GM19023 (cell line): ENCODE results near the gene DPP6.

Experiments used
- ATAC-seq: cut with Tn5 transposase; IDR thresholded peaks from one replicate; pipeline ENCODE4 v1.9.1; 2021; ENCODE audit warnings: mild to moderate bottlenecking, moderate library complexity; ENCODE audit not compliant: unreplicated experiment

DPP6 gene

DNA sequence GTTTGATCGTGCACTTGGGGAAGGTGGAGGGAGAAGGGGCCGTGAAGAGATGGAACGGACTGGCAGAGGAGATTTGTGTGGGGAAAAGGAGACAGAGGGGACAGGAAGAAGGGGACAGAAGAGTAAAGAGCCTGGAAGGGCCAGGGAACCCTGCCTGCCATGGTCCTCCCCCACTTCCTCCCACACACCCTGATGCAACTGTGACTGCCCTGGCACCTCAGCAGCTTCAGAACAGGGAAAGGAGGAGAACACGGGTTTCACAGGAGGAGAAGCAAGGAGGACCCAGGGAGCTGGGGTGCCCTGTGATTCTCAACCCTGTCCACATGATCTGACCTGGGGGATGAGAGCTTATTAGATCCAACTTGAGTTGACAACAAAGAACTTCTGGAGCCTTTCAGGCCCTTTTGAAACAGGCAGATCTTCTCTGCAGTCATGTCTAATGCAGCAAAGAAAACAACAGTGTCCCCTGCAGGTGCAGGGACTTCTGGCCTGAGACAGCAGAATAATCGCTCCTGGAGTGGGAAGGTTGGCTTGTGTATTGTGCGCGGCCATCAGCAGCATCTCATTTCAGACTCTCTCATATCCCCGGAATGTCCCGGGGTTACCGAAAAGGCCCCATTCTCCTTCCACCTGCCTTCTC, 529.2 kb downstream of the DPP6 start:
- ATAC-seq: no peak

DNA sequence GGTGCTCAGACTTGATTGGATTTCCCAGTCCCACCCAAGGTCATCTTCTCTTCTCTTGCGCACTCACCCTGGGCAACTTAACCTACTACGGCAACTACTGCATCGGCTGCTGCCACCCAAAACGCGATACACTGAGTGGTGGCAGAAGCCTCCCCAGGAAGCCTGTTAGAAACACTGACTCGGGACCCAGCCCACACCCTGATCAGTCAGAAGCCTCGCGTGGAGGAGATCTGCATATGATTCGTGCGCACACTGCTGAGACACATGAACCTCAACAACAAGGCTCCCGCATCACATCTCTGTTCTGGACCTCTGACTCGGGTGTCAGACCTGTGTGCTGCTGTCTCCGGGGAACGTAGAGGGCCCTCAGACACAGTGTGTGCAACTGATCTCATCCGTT, 531.3 kb downstream of the DPP6 start:
- ATAC-seq: no peak

DNA sequence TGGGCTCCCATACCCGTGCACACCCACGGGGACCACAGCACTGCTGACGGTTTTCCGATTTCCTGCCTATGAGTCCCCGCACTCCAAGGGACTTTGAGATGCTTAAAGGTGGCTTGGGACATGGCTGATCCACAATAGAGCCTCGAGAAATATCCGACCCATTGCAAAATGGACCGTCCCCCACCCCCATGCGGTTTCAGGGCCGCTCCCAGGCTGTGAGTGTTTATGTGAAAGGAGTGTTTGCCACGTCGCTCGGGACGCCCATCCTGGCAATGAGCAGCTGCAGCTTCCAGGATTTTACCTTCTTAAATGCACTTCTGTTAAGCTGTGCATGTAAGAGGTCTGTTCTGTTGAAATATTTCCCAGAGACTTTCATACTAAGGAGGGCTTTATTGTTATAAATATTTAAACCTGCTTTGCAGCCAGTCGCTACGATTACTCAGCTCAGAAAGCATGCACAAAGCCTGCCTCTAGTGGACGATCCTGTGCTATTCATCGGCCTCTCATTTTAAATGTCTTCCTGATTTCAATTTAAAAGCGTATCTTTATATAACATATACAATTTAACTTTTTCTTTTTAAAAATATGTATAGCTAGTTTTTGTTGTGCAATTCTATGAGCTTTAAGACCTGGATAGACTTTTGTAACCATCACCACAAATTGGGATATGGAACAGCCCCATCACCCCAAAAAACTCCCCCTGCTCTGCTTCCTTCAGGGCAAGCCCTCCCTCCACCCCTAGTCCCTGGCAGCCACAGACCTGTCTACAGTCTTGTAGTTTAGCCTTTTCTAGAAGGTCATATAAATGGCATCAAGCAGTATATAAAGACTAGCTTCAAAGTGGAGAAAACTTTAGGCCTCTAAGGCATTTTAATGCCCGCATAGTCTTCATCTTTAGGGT, 532.4 kb downstream of the DPP6 start:
- ATAC-seq: no peak

DNA sequence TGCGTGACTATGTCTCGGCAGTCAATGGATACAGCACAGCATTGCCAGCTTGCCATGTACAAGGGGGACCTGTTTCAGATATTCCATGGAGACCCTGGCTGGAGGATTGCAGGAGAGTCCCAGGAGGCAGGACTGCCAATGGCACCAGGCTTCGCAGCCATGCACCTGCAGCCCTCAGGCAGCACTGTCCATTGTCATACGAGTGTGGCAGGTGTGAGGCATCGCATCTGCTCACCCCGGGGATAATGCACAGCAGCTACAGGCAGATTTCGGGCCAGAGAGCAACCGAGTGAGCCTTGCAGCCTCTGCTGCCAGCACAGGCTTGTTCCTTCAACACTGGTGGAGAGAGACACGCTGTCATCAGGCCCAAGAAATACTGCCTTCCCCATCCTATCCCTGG, 535.6 kb downstream of the DPP6 start:
- no peak for ATAC-seq

DNA sequence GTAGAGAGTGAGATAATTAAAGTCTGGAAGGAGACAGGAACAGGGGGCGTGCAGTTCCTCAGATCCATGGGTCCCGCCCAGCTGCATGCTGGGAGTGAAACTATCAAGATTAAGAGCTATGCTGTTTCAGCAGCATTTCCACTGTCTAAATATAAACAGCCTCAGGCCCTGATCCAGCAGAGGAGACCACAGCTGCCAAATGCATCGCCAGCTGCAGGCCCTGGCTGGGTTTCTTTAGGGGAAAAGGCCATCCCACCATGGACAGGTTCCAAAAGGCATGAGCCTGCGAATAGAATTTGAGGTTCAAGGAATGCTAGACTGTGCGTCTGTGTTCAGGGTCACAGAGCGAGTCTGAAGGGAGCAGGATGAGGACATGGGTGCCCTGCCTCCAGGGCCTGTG, 539.3 kb downstream of the DPP6 start:
- ATAC-seq: no peak

DNA sequence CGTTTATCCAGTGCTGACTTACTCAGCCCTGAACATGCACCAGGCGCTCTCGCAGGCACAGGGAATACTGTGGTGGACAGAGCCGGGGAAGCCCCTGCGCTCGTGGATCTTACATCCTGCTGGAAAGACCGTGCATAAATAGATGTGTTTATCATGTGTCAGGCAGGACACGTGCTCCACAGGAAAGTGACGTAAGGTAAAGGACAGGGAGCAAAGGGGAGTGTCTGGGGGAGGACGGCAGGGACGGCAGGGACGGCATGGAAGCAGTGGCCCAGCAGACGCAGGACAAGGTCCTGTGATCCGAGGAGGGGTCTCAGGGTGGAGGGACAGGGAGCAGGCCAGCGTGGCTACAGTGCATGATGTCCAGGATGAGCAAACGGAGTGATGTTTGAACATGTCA, 540.2 kb downstream of the DPP6 start:
- ATAC-seq: no peak

DNA sequence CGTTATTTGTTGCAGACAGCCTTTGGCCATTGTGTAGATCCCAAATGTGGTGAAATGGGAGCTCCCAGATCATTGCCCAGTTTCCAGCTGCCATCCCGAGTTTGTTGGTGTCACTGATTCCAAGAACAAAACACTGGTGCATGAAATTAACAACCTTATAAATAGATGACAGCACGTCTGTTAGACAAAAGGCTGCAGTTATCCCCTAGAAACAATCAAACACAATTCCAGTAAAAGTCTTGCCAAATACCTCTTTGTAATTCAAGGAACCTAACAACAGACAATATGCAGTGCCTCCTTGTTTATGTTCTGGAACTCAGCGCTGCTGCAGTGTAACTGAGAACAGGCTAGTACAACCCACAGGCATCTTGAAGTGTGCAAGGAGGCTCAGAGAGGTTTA, 546.2 kb downstream of the DPP6 start:
- ATAC-seq: no peak

DNA sequence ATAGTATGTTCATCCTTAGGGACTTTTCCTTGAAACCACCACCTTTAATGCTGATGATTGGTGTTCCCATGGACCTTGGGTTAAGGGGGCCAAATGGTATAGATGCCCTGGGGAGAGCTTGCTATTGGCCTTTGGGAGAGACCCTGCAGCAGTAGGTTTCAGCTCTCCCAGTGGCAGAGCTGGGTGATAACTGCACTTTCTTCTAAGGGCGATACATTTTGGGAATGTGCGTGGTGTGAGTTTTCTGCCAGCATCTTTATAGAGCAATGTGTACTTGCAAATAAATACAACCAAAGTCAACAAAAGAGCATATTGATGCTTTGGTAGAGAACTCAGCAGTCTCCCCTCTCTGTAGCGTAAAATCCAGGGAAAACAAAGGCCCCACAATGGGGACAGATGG, 546.7 kb downstream of the DPP6 start:
- no peak for ATAC-seq

DNA sequence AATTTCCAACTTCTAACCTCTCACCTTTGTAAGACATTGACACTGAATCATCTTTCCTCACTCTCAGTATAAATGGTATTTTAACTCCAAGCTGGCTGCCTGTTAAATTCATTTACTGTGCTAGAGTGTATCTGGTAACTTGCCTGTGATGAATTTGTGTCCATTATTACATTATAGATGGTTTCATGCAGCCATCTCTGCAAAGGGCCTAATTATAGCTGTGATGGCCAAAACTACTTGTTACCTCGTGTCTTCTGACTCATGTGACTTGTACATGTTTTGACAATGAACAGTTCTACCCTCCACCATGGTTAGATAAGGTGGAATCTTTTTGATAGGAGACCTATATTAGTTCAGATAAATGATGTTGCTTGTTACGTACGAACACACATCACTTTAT, 558.7 kb downstream of the DPP6 start:
- no peak for ATAC-seq

DNA sequence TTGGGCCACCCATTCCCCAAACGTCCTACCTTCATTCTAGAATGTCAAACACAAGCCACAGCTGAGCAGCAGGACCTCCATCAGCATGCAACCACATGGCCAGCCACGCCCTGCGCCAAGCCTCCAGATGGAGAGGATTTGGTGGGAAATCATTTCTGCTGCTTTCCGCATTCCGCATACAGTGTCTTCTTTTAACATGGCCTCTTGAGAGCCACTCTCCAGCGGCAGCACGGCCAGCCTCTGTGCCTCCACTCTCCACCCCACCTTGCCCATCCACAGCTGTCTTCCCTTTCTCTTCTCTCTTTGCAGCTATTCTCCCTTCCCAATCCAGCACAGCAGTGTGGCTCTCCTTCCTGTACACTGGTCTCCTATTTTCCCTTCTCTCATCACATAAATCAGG, 561.6 kb downstream of the DPP6 start:
- no peak for ATAC-seq

DNA sequence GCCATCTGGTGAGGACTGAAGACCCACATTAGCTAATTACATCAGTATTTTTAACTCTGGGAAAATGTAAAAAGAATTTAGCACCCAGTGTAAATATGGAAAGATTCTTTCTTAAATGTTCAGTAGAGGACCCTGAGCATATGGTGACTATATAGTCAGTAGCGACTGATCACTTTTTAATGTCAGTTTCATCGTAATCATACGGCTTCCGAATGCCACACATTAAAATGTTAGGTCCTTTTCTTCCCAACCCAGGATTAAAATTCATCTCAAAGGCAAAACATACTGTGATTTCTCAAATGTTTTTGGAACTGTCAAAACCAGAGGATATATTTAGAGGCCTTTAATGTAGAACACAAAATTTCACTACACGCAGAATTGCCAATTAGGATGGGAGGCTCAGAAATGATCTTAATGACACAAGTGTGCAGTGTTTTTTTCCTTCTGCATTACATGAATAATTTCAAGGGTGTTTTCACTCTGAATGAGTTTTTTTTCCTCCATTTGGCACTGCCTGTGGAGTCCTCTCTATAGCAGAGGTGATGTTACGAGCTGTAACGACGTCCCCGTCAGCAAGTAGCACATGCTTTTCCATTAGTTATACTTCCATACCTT, 568.0 kb downstream of the DPP6 start:
- no peak for ATAC-seq

DNA sequence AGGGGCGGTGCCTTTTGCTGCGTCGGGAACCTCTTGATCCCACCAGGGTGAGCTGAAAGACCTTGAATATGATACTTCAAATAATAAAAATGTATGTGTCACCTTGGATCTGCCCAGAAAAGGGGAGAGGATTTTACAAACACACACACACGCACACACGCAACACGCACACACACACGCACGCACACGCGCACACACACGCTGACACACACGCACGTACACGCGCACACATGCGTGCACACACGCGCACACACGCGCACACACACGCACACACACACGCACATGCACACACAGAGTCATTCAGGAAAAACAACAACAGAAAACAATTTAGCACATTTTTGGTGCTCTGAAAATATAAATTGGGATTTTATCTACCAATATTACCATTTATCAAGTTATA, 571.2 kb downstream of the DPP6 start:
- ATAC-seq: no peak

DNA sequence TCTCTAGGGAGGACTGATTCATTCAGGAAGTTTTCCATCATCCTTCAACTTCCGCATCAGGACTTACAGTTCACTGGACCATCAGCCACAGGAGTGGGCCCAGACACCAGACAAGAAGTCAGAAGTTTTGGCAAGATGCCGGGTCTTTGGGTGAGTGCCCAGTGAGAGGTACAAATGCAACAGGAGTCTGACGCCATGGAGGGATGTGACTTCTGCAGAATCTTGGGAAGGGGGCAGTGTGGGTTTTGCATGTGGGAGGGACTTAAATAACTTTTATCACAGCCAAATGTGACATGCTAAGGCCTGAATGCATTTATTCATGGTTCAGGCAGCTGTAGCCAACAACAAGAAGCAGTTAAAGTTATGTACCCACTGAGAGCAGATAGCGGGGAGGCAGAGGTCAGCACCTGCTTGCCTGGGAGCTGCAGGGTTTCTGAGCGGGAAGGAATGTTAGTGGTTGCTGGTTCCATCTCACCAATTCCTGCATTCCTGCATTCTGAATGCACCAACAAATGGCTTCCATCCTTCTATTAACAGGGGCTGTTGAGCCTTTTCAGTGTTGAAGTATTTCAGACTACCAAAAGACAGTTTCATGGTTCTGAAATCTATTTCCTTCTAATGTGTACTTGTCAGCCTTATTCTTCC, 575.6 kb downstream of the DPP6 start:
- ATAC-seq: no peak

DNA sequence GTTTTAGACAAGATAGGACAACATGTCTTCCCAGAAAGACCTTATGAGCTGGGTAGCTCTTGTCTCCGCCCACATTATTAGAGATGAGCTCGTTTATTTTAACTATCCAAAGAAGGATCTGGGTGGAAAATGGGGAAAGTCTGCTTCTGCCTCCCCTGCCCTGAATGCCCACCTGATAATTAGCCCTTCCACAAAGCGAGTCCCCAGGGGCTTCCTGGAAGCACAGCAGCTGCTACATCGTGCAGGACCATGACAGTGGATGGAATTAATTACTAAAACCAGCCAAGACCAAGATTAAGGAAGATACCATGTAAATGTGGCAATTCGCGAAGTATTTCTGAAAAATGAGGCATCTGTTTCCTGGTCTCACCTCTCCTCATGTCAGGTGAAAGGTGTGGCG, 576.4 kb downstream of the DPP6 start:
- no peak for ATAC-seq

DNA sequence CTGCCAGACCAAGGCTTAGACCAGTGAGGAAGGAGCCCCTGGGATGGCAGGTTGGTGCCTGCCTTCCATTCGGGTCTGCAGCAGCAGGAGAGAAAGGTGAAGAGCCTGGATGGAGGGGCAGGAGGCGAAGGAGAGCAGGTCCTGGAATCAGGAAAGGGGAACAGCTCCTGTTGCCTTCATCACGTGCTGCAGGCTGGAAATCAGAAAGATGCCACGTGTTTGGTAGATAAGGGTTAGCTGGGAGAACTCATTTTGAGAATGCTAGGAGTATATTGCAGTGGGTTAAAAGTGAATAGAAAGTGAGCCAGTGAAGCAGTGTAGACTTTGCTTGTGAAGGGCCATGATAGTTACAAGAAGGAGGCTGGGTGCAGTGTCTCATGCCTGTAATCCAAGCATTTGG, 579.0 kb downstream of the DPP6 start:
- no peak for ATAC-seq

DNA sequence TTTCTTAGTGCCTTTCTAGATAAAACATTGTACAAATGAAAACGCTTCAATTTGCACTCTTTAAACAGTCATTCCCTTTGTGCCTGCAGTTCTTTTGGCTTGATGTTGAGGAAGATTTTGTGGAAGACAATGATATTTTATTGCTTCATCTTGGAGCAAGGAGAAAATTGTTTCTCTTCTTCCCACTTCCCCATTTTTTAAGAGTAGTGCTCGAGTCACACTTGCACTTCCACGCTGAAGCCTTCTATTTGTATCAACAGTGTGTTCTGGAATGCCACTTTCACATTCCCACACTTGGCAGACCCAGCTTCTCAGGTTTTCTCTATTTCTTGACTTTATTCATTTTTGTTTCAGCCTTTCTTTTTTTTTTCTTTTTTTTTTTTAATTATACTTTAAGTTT, 581.4 kb downstream of the DPP6 start:
- ATAC-seq: no peak

DNA sequence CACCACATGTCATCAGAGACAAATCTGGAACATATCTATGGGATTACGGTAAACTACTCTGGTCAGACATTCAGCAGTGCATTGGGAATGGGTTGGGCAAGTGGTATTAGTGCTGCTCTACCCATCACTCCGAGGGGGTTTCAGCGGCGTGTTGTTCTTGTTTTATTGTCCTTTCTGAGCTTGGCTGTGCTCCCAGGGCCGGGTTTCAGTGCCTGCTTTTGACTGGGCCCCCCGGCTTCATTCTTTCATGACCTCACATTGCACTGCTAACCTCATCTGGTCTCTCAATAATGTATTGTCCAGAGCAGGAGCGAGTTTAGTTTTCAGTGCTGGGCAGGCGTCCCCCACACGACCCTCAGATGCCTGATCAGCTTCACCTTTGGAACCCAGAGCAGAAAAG, 586.1 kb downstream of the DPP6 start:
- no peak for ATAC-seq

DNA sequence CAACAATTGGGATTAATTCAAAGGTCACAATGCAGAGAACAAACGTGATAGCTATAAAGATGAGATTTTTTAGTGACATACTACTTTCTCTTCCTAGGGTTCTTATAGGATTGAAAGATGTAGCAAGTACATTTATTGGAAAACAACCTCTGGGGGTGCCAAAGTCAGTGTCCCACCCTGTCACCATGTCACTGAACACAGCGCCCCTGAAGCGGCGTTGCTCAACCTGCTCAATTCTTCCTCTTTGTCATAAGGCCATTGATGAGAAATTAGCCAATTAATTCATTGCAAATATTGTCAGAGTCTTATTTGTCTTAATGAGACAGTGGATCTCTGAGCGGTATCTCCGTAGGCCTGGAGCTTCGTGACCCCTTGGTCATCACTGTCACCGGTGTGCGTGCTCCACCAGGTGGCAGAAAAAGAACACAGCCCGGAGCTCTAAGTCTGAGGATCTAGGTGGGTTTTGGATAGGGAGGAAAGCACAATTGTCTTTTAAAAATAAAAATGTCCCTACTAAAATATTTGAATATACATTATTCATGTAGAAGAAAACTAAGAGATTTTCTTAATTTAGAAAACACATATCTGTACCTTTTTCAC, 588.2 kb downstream of the DPP6 start:
- ATAC-seq: no peak

DNA sequence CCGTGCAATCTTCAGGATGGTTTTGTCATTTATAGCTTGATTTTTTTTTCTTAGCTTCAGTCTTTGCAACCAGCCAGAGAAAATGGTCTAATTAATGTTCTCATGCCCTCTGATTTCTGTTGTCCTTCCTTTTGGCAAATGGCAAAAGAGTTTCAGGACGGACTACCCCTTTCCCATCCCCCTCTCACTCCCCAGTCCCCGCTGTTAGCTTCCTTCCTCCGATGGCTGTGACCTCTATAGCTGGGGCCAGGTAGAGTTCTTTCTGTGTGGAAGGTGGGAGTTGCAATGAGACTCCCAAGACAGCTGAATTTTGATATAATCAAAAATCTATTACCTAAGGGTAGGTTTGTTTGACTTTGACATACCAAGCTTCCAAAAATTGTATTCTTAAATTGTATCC, 588.7 kb downstream of the DPP6 start:
- no peak for ATAC-seq

DNA sequence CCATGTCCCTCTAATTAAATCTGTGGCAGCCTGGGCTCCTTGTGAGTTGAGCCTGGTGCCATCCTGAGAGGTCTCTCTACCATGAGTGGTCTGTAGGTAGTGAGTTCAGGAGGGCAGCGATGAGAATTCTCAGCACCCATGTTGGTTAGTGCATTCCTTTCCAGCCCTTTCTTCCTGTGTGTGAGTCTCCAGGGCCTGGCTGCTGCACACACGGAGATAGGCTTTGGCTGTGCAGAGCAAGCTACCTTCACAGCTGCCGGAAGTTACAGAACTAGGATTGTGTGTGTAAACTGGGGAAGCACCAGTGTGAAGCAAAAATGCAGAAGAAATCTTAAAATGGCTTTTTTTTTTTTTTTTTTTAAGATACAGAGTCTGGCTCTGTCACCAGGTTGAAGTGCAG, 592.2 kb downstream of the DPP6 start:
- ATAC-seq: no peak
